Tibial nerve (tissue), 3 donors: ENCODE data around the gene WARS2.

Experiments
- CTCF ChIP-seq, 5 experiments: fragments of 200-600 bp in 3 of 5; fragments of 450-650 bp in 2 of 5; sonication (generic) in 3 of 5; IDR thresholded peaks; one replicate each; pipeline ENCODE4 v1.5.1; 2016 to 2019; ENCODE audit warnings: antibody characterized with exemption in 5 of 5, mild to moderate bottlenecking in 3 of 5, moderate library complexity in 2 of 5
- POLR2A ChIP-seq, 2 donors: fragments of 450-650 bp; IDR thresholded peaks; one replicate each; pipeline ENCODE4 v1.6.1; 2017; ENCODE audit warnings: antibody characterized with exemption in 2 of 2, mild to moderate bottlenecking in 2 of 2, moderate library complexity in 2 of 2

DNA sequence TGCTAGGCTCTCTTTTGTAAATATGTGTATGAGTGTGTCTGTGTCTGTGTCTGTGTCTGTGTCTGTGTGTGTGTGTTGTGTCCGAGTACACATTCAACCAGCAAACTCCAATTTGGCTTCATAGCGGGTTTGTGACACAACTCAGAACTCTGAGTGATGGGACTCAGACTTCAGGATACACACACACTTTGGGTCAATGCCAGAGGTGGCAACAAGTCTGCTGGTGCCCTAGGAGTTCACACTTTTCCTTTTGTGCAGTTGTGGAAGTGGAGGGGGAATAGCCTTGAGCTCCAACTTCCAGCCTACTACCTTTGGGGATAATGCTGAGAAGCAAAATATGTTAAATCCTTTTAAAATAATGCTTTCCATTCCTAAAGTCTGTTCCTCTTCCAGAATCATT, 135.7 kb downstream of the WARS2 start:
- TF ChIP-seq POLR2A (IDR thresholded peaks at IDR 0.05) (no peak), CTCF (IDR thresholded peaks at IDR 0.05) (no peak)
